GM18507 (cell line): ENCODE results near the gene TMBIM4.
A peak's percentile ranks its signal among the peaks of the same experiment; 100 is the strongest.
"Not testable (repeated sequence)": the region's sequence is repeated elsewhere in the genome, so short reads cannot be mapped to it uniquely, and the experiment has no call there.

Source experiments
- DNase-seq: peaks from one replicate; pipeline ENCODE4 v3.0.0; 2011; ENCODE audit warnings: low read depth; ENCODE audit not compliant: insufficient read length; ENCODE audit errors: extremely low spot score
- FAIRE-seq: peaks from 2 replicates; lab custom pipeline; 2011; peaks lifted over from hg19 to GRCh38; lab: Jason Lieb, UNC

The TMBIM4 gene, protein sequence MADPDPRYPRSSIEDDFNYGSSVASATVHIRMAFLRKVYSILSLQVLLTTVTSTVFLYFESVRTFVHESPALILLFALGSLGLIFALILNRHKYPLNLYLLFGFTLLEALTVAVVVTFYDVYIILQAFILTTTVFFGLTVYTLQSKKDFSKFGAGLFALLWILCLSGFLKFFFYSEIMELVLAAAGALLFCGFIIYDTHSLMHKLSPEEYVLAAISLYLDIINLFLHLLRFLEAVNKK

DNA sequence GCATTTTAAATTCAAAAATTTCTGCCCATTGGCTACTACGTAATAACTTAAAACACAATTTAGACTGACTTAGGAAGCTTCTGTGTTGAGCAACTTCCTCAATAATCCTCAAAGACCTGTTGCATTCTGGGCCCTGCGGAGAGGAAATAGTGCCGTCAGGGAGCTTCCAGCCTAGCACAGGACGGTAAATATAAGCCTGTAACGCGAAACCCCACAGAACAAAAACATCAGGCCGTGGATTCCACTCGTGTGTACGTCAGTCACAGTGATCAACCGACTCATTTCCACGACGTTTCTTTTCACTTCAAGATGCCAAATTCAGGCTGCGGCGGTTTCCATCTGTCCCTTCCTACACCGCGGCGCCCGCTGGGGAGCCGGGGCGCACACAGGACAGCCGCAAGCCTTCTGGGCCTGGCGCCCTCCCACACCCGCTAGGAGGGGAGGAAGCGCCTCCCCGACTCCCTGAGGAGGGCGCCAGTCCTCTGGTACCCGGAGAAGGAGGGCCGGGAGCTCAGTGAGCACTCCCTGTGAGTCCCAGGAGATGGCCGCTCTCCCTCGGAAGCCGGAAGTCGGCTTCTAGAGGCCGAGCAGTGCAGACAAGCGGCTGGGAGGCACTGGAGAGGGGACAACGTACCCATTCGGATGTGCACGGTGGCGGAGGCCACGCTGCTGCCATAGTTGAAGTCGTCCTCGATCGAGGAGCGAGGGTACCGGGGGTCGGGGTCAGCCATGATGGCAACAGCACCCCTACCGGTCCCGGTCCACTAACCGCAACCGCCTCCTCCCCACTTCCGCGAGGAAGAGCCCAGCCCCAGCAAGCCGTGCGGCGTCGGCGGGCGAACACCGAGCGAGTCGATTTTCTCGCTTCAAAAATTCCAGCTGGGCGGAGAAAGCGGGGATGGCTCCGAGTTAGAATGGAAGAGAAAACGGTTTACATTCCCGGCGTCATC is at the start of gene TMBIM4:
Gene TMBIM4 (minus strand): TSS at position 776 of the 950 bp plus-strand sequence. CDS start 45 bp downstream, at position 731.
- peak; percentile 82 for FAIRE-seq
- peak; percentile 70 for DNase-seq

DNA sequence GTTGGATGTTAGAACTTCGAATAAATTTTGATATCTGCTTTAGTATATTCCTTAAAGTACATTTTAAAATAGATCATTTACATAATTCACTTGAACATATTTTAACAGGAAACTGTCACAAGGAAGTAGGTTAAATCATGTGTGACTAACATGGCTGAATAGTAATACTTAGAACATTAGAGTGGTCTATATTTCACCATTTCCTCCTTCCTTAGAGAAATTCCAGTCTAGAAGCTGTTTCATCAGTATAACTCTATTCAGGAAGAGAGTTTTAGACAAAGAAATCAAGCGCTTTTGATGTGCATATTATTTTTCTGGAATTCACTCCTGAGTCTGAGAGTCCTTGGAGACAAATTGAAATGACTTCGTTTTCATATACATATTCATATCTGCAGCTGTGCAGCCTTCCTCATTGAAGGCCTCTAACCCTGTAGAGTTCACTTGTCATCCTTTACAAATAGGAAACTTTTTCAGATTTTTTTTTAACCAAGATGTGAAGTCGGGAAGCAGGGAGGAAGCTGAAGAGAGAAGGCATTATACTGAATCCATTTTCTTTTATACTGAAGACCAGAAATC is 47.6 kb upstream of the TMBIM4 start:
- DNase-seq (no peak), FAIRE-seq (no peak)

DNA sequence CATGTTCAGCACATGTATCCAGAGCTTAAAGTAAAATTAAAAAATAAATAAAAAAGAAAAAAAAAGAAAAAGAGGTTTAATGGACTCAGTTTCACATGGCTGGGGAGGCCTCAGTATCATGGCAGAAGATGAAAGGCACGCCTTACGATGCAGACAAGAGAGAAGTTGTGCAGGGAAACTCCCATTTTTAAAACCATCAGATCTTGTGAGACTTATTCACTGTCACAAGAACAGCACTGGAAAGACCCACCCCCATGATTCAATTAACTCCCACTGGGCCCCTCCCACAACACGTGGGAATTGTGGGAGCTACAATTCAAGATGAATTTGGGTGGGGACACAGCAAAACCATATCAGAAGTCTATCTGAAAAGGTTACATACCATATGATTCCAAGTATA is 43.2 kb upstream of the TMBIM4 start:
- not testable (repeated sequence) for DNase-seq, FAIRE-seq

DNA sequence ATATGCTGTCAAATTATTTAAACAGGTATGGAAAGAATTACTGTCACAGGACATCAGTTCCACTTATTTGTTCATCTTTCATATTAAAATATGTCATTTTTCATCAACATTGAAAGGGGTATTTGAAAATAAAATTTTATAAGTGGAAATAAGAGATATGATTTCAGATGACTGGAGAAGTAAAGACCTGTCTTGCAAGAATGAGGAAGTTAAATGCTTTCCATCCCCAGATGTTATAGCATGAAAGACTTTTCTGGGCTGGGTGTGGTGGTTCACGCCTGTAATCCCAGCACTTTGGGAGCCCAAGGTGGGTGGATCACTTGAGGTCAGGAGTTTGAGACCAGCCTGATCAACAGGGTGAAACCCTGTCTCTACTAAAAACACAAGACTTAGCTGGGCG is 41.8 kb upstream of the TMBIM4 start:
- not testable (repeated sequence) for DNase-seq, FAIRE-seq

DNA sequence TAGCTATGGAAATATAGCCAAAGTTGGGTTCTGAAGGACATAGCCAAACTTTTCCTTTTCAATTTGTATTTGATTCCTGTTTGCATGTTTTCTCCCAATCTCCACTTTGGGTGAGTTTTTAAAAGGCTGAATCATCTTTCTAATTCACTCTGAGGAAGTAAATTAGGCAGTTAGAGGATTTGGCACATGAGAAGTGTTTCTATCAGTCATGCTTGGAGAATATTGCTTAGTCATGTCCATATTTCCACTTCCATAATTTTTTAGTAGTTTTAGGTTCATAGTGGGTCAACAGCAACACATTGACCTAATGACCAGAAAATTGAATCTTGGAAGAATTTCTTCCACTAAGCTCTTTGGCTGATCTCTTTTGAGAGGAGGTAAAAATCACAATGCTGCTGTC is 41.0 kb upstream of the TMBIM4 start:
- no peak for FAIRE-seq
- DNase-seq, result no peak

DNA sequence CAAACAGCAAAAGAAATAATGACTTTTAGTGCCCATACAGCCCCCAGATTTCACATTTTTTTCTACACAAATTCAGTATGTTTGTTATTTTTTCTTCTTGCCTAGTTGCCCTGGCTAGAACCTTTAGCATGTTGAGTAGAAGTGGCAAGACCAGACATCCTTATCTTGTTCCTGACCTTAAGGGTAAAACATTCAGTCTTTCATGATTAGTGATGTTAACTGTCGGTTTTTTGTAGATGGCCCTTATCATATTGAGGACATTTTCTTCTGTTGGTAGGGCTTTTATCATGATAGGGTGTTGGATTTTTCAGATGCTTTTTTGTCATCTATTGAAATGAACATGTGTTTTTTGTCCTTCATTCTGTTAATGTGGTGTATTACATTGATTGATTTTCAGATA is 36.3 kb upstream of the TMBIM4 start:
- DNase-seq (no peak), FAIRE-seq (no peak)

DNA sequence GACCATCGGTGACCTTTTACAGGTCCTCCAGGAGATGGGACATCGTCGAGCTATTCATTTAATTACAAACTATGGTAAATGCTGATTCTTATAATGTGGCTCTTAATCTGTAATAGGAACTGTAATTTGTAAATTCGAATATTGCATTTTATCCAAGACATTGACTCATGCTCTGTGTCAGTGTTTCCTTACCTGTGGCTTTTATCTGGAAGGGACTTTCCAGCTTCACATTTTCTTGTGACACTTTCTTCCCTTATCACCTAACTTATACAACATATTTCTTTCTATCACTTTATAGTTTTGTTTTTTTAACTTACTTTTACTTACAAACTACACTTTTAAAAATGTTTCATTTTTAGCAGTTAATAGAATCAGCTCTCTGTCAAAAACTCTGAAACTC is 34.0 kb upstream of the TMBIM4 start:
- FAIRE-seq, result no peak

DNA sequence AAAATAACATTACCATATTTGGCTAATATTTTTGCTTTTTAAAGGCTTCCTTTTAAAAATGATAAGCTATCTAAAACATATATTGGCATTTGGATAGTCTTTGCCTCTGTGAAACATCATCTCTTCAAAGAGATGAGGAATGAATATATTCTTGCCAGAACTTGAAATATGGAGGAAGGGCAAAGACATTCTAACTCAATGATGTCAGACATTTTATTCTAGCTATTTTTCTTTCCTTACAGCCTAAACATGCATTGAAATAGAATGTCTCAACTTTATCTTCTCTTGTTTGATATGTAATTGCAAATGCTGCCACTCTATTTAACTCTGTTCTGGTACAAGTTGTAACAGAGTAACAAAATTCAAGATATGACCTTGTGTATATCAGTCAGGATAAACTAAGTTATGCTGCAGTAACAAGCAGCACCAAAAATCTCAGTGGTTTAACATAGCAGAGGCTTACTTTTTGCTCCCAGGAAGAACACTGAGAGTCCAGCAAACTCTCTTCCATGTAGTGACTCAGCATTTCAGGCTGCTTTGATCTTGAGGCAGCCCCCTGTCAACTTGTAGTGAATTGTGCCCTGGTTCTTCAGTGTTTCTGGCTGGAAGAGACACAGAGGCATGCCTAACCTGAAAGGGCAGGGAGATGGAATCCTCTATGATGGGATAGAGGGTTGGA is 30.2 kb upstream of the TMBIM4 start:
- FAIRE-seq (no peak), DNase-seq (no peak)

More for the DNA sequence above, 34.0 kb upstream of the TMBIM4 start:
- no peak for DNase-seq

DNA sequence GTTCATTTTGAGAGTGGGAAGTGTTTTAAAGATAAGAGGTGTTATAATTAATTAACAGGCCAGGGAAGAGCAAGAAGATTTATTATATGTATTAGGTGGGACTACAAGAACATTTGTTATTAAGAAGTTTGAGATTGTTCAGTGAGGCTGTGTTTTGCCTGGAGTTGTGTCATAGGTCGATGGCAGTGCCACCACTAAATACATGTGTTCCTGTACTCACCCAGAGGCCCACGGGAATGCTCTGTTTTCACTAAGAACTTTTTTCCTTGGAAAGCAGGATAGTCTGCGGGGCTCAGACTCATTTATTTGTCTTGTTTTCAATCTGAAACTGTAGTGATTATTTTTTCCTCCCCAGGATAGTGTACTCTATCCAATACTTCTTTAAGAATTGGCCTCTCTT is 29.3 kb upstream of the TMBIM4 start:
- no peak for FAIRE-seq
- DNase-seq, result no peak

DNA sequence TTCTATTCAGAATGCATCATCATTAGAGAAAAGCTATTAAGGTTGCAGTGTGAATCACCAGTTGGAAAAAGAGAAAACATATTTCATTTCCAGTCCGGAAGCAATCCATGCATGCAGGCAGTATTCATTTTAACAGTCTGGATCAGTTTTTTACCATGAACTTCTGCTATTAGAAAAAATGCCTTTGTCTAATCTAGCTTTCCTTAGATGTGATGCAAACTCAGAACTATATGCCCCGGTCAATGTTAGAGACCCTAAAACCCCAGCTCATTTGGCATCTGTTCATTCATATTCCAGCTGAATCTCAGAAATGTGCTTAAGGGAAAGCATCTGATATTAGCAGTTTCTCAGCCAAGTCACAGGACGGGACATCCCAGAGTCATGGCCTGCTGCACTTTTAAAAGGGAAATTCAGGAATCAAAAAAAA is 27.7 kb upstream of the TMBIM4 start:
- FAIRE-seq, result no peak
- DNase-seq, result no peak

DNA sequence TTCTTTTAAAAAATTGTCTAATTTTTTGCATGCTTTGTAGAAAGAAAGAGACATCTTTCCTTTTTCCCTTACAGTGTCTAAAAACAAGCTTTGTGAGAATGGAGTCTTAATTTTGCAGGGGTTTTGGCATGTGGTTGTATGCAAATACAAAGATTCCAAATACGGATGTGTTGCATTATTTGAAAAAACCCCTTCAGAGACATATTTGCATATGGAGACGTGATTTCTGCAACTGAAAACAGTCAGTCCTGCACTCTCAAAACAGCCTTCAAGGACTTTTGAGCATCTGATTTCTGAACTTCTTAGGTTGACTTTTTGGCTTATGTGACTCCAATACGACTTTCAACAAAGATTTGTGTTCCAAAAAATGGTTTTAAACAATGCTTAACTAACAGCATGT is 27.0 kb upstream of the TMBIM4 start:
- DNase-seq (peak; percentile 30), FAIRE-seq (peak; percentile 77)

DNA sequence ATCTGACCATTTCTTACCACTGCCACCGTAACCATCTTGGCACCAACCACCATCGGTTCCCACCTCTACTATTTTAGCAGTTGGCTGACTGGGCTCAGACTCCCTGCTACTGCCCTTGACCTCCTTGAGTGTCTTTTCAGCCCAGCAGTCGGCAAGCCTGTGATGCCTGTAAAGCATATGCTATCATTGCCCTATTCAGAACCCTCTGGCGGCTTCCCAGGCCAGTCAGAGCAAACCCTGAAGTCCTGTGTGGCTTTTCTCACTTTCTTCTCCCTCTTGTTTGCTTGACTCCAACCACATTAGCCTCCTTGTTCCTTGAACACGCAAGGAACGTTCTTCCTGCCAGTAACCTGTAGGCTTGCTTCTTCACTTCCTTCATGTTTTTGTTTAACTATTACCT is 25.4 kb upstream of the TMBIM4 start:
- DNase-seq, result no peak
- FAIRE-seq, result peak; percentile 31

DNA sequence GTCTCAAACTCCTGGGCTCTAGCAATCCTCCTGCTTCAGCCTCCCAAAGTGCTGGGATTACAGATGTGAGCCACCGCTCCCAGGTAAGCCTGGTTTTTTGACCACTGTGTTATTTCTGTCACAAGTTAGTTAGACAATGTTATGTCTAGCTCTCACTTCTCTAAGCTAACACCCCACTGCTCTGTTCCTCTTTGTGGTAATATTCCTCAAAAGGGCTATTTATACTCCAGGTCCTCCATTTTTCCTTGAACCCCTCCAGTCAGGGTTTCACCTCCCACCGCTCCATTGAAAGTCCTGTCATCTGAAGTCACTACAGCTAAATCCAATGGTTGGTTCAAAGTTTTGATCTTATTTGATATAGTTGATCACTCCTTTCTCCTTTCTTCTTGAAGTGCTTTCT is 24.3 kb upstream of the TMBIM4 start:
- no peak for FAIRE-seq
- DNase-seq, result no peak

DNA sequence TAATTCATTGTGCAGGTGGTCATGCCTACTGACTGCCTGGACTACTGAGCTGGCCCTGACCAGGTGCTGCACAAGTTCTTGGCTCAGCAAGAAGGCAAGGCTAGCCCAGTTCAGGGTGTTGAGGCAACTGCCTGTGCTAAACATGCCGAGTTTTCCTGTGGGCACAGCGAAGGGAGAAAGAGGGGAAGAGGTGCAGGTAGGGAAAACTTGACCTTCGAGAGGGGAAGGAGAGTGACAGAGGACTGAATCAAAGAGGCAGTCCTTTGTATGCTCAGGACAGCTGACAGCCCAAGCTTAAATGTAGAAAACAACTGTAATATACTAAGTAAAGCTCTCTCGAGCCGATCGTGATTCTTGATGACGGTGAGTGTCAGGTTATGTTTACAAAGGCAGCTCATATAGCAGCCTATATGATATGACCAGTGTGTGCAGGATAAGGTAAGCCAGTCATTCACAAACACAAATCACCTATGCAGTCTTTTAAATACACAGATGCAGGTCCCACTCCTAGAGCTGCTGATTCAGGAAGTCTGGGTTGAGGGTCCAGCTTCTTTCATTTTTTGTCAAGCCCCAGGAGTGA is 21.8 kb upstream of the TMBIM4 start:
- FAIRE-seq (no peak), DNase-seq (no peak)

DNA sequence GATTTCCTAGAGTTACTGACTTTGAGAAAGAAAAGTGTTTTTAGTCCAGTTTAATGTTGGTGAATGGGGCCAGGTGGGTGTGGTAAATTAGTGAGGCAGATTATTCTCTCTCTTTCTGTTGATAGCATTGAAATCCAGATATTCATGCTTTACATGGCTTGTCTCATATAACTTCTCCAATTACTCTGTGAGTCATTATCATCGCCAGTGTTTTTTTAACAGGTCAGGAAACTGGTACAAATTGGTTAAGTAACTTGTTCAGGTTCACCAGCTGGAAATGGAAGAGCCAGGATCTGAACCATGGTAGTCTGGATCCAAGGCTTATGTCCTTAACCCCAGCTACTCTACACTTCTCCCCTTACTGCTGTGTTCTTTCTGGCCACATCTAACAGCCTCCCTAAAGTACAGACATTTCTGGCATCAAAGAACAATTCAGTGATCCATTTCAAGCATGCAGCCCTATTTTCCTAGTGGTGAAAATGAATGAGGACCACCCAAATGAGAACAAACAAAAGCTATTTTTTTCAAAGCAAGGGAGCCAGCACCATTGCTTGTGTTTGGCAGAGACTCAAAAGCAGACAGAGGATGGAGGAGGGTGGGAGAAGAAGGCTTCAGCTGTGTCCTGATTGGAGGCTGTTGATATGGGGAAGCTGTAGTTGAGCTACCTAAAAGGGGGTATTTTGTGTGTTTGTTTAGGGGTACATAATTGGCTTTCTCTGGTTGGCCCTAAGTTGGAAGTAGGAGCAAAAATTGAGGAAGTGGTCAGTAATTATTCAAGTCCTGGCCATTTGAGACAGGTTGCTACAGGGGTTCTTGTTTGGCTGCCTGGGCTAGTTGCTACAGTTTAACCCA is 20.9 kb upstream of the TMBIM4 start:
- no peak for DNase-seq

DNA sequence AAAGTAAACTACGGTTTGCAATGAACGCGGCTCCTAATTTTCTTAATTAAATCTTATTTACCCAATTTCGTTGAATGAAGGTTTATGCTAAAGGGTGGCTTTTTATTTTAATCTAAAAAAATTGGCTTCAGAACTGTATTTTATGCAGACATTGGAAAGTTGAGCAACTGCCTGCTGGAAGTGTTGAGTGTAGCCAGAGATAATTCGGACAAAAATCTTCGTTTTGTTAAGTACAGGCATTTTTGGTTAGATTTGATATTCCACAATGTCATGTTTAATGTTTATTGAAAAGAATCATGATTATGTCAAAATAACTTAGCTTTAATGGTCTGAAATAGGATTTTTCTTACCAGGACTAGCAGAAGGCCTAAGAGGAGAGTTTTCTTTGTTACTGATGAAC is 20.1 kb upstream of the TMBIM4 start:
- DNase-seq (no peak), FAIRE-seq (no peak)

More for the DNA sequence above, 20.9 kb upstream of the TMBIM4 start:
- no peak for FAIRE-seq

DNA sequence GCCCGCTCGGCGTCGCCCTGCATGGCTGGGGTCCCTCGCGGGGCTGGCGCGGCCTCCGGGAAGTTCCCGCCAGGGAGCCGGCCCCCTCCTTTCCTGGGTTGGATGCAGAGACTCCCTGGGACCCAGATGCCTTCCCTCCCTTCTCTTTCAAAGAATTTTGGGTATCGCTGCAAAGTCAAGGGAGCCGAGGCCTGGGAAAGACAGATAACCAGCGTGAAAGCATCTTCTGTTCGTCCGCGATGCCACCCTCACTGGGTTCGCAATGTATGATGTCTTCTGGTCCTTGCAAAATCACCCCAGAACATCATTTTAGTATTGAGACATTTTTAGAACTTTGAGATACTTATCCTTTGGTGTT is 19.7 kb upstream of the TMBIM4 start:
- FAIRE-seq, result no peak
- no peak for DNase-seq

DNA sequence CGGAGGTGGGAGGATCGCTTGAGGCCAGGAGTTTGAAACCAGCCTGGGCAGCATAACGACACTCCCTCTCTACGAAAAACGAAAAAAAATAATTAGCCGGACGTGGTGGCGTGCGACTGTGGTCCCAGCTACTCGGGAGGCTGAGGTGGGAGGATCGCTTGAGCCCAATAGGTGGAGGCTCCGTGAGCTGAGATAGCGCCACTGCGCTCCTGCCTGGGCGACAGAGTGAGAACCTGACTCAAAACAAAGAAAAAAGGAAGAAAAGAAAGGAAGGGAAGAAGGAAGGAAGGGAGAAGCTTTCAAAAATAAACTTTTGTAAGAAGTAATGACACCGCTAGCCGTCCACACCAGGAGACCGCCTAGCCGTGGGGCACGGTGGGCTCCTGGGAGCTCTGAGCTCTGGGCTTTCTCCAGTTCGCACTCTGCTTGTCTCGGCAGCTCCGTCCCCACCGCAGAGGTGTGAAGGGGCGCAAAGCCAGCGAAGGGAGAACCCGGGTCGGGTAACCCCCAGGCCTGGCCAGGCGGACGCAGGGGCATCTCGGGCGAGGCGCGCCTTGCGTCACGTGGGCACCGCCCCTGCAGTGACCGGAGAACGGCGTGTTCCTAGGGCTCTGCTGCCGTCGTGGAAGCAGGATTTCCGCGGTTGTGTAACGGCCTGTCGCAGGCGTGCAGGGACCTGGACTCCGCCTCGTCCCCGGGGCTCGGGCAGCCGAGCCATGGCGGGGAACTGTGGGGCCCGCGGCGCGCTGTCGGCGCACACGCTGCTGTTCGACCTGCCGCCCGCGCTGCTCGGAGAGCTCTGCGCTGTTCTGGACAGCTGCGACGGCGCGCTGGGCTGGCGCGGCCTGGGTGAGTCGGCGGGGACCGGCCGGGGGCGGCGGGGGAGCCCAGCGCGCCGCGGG is 19.0 kb upstream of the TMBIM4 start, which contains the start of gene IRAK3:
Gene IRAK3 (plus strand): TSS at position 631 of the 902 bp plus-strand sequence. CDS start 86 bp downstream, at position 717.
- FAIRE-seq (no peak), DNase-seq (peak; percentile 22)
